ENCODE measurements around the gene RNF208. TPM values are rescaled to one million over a fixed set of nuclear protein-coding genes. Genes with fewer than 3 reads are reported as not detected.

RNF208 gene
- total RNA-seq, 1 donor from 2014 or later = 1.4 TPM

DNA sequence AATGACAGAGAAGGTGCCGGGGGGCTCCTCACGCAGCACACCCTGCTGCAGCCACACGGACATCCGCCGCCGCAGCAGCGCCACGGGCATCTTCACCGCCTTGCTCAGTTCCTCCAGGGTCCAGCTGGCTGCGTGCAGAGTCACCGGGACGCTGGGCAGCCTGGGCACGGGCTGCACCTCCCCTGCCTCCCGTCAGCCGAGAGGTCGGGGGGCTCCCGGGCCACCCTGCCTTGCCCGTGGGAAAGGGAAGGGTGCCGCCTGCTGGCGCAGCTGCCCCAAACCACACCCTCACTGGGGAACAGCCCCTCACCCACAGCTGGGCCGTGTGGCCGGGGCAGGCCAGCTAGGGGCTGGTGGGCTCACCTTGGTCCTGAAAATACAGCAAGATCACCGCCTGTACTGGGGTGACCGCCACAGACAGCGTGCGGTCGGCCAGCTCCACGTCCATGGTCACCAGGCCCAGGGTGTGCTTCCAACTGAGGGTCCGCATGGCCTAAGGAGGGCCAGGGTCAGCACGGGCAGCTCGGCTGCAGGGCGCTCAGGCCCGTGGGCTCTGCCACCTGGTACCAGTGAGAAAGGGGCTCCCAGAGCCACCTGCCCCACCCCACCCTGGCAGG is 46.6 kb downstream of the RNF208 start:
- DNase-seq = no peak

DNA sequence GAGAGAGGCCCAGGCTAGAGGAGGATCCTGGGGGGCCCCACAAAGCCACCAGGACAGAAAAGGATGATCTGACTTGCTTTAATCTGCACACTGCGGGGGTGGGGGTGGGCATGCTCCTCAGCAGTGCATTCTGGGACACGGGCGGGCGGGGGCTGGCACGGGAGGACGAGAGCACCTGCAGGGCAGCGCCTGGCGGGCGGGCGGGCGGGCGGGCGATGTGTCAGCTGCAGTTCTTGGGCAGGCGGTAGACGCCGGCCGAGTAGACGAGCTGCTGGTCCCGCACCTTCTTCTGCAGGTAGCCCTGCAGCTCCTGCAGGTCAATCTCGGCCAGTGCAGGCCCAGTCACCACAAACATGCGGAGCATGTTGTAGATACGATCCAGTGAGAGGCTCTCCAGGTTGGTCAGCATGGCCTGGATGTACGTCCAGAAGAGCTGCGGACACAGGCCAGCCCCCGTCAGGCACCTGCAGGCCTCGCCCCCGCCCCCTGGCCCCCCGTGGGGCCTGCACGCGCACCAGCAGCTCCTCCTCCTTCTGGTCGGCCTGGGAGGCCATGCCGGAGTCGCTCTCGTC is 47.2 kb downstream of the RNF208 start:
- no peak for DNase-seq

DNA sequence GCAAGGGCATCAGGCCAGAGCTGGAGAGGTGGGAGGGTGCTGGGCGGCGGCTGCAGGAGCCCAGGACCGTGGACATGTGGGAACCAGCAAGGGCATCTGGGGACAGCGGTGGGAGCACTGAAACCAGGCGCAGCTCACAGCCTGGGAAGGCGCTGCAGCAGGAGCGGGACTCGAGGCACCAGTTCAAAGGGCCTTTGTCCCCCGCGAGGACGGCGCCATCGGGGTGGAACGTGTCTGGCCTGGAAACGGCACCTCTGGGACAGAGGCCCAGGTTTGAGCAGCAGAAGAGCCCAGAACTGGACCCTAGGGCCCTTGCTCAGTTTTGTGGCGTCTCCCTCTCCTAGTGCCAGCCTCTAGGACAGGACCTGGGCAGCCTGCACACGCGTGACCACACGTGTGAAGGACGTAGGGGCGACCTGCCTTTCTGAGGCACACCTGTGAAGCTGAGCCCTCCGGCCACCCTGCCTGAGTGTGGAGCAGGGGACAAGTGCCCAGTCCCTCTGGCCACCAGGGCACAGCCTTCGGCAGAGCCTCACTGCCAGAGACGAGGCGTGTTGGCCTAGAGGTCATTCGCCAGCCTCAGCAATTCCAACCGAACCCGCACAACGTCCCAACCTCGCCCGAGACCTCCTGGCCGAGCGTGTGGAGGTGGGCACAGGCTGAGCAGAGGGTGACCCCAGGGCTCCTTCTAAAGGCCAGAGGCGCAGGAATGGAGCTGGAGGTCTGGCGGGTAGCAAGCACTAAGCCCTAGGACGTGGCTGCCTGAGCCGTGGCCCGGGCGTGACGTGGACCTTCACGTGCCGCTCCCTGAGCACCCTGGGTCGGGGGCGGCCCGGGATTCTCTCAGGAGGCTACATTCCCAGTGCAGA is 48.0 kb downstream of the RNF208 start:
- DNase-seq = no peak

DNA sequence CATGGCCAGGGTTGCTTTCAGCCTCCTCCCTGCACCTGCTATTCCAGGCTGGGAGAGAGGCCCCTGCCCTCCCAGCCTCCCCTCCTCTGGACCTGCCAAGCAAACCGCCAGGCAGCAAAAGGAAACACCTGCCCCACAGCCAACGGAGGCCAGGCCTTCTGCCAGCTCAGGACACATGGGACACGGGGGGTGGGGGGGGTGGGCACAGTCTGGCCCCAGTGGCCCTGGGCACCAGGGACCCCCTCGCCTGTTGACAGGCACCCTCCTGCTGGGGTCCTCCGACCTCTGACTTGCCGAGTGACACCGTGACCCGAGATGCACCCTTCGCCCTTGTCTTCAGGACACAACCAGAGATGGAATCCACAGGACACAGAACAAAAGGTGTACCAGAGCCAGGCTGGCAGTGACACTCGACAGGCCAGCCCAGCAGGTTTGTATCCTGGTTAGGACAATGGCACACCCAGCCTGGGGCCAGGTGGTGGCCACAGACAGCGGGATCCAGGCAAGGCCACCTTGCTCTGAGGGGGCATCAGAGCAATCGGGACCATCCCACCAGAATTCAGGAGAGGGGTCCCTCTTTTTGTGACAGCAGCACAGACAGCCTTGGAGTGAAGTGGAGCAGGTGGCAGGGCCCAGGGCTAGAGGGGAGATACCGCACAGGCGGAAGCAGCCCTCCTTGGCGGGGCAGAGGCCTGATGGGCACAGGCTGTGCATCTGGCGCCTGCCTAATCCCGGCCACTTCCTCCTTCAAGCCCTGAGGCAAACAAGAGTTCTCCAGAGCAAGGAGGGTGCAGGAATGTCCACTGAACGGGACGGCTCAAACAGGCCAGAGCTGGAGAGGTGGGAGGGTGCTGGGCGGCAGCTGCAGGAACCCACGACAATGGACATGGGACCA is 48.9 kb downstream of the RNF208 start:
- DNase-seq = no peak

DNA sequence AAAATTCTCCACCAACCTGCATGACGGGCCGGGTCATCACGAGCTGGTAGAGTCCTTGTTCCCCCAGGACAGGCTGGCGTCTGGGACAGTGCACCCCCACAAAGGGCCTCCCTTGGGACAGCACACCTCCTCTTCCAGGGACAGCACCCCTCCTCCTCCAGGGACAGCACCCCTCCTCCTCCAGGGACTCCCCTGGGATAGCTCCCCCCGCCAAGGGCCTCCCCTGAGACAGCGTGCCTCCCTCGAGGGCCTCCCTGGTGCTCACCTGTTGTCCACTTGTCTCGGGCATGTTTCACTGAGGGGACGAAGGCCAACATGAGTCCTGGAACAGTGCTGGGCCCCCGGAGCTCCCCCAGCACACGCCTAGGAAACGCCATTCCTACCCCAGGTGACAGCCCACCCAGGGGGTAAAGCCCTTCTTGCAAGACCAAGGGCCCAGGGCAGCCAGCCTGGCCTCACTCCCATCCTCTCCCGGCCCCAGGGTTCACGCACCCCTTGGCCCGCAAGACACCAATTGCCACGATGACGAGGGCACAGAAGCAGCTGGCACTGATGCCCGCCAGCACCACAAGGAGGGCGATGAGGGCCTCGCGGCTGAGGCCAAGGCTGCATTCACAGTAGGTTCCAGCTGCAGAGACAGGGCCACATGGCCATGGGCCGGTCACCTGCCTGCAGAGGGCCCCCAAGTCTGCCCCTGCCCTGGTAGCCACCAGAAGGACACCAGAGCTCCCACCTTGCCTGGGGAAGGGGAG is 50.7 kb downstream of the RNF208 start:
- DNase-seq = no peak

DNA sequence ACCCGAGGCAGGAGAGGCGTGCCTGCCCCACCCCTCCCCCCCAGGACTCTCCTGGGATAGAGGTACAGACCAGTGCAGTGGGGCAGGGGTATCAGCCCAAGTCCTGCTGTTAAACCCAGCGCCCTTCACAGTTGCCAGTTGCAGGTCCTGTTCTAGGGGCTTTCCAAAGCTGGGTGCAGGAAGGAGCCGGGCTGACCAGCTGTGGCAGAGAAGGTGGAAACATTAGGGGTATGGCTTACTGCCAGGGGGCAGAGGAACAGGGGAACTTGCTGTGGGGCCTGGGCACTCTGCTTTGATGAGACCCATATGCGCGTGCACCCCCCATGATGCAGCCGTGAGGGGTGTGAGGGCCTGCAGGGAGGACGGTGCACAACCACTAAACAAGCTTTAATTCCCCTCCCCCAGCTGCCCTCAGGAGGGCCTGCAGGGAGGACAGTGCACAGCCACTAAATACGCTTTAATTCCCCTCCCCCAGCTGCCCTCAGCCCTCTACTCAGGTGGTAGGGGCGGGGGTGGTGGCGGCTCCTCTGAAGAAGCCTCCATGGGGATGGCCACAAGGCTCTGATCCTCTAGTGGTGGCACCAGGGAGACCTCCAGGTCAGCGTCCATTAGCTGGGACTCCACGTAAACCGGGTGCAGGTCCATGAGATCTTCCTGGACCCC is 51.4 kb downstream of the RNF208 start:
- no peak for DNase-seq

Other genes starting within 250 kb of the RNF208 start
- 52.1 TPM for gene PTGDS, start 244.7 kb downstream of the RNF208 start, total RNA-seq
- gene LCNL1, start 239.2 kb downstream of the RNF208 start, total RNA-seq = 0.16 TPM
- gene PAXX, start 229.8 kb downstream of the RNF208 start, total RNA-seq = 13.6 TPM
- gene CLIC3, start 225.7 kb downstream of the RNF208 start, total RNA-seq = 0.31 TPM
- 20.9 TPM for gene ABCA2, start 194.0 kb downstream of the RNF208 start, total RNA-seq
- gene FUT7, start 190.2 kb downstream of the RNF208 start, total RNA-seq = not detected
- 15.3 TPM for gene NPDC1, start 176.1 kb downstream of the RNF208 start, total RNA-seq
- gene ENTPD2, start 168.2 kb downstream of the RNF208 start, total RNA-seq = 0.16 TPM
- 1.6 TPM for gene SAPCD2, start 151.7 kb downstream of the RNF208 start, total RNA-seq
- 0.31 TPM for gene UAP1L1, start 144.7 kb downstream of the RNF208 start, total RNA-seq
- 38.5 TPM for gene MAN1B1, start 135.3 kb downstream of the RNF208 start, total RNA-seq
- 17.6 TPM for gene DPP7, start 107.5 kb downstream of the RNF208 start, total RNA-seq
- gene GRIN1, start 83.1 kb downstream of the RNF208 start, total RNA-seq = 31.2 TPM
- gene LRRC26, start 52.2 kb downstream of the RNF208 start, total RNA-seq = 0.62 TPM
- gene TMEM210, start 50.2 kb downstream of the RNF208 start, total RNA-seq = not detected
- 19.3 TPM for gene ANAPC2, start 33.7 kb downstream of the RNF208 start, total RNA-seq
- gene SSNA1, start 33.6 kb downstream of the RNF208 start, total RNA-seq = 13.4 TPM
- 4.7 TPM for gene TPRN, start 21.5 kb downstream of the RNF208 start, total RNA-seq
- gene TMEM203, start 16.6 kb downstream of the RNF208 start, total RNA-seq = 42.9 TPM
- 2.8 TPM for gene NDOR1, start 16.5 kb downstream of the RNF208 start, total RNA-seq
- not detected for gene CYSRT1, start 2.9 kb upstream of the RNF208 start, total RNA-seq
- gene RNF224, start 5.3 kb upstream of the RNF208 start, total RNA-seq = not detected
- 0.16 TPM for gene SLC34A3, start 8.7 kb upstream of the RNF208 start, total RNA-seq
- gene TUBB4B, start 19.0 kb upstream of the RNF208 start, total RNA-seq = 68.9 TPM
- not detected for gene STPG3, start 29.0 kb upstream of the RNF208 start, total RNA-seq
- 44.8 TPM for gene NELFB, start 33.1 kb upstream of the RNF208 start, total RNA-seq
- 0.31 TPM for gene TOR4A, start 55.5 kb upstream of the RNF208 start, total RNA-seq
- 3.6 TPM for gene NRARP, start 80.0 kb upstream of the RNF208 start, total RNA-seq
- 14.2 TPM for gene EXD3, start 200.9 kb upstream of the RNF208 start, total RNA-seq
- 2.0 TPM for gene NOXA1, start 201.2 kb upstream of the RNF208 start, total RNA-seq
- 0.16 TPM for gene ENTPD8, start 219.1 kb upstream of the RNF208 start, total RNA-seq
- 35.7 TPM for gene NSMF, start 237.1 kb upstream of the RNF208 start, total RNA-seq